Naive thymus-derived CD4-positive, alpha-beta T cell (primary cell): Measurements from ENCODE around the gene SCAMP1. TPM values are rescaled to one million over a fixed set of nuclear protein-coding genes. Genes with fewer than 3 reads are reported as not detected.
"Not testable (repeated sequence)": the region's sequence is repeated elsewhere in the genome, so short reads cannot be mapped to it uniquely, and the experiment has no call there.

Experiments
- ATAC-seq: fragments of 150-1000 bp; cut with Tn5 transposase; 2 replicates; pipeline ENCODE4 v1.10.0; 2021; ENCODE audit warnings: mild to moderate bottlenecking, moderate library complexity
- CTCF ChIA-PET: fragments of 350-600 bp; sonication (Branson Sonifier 250); formaldehyde crosslinking; loops from one replicate; lab custom pipeline; 2021; ENCODE audit warnings: antibody characterized with exemption; lab: Charles Lee
- POLR2A ChIA-PET: fragments of 350-600 bp; sonication (Branson Sonifier 250); formaldehyde crosslinking; loops from one replicate; lab custom pipeline; 2021; ENCODE audit warnings: antibody characterized with exemption, inconsistent platforms; lab: Charles Lee
- DNase-seq, 9 donors: peaks; one replicate each; pipeline versions ENCODE4 v3.0.0 to v3.0.0-alpha.2; 2020 to 2022; ENCODE audit warnings: mixed read lengths in 1 of 9
- H3K27ac ChIP-seq: one replicate; pipeline ENCODE4 v1.7.0; 2013; ENCODE audit warnings: mild to moderate bottlenecking, low read depth, low read length, moderate library complexity
- H3K27me3 ChIP-seq, 2 donors: one replicate each; pipeline ENCODE4 v1.7.0; 2013; ENCODE audit warnings: low read length in 2 of 2, mild to moderate bottlenecking in 2 of 2, moderate library complexity in 2 of 2; ENCODE audit not compliant: control insufficient read depth in 2 of 2, insufficient read depth in 2 of 2
- H3K36me3 ChIP-seq, 3 experiments: 1 replicate in 2 of 3; 2 replicates in 1 of 3; pipeline ENCODE4 v1.7.0; 2013; ENCODE audit warnings: low read length in 3 of 3, mild to moderate bottlenecking in 3 of 3, moderate library complexity in 1 of 3; ENCODE audit not compliant: insufficient read depth in 3 of 3, control insufficient read depth in 2 of 3
- H3K4me1 ChIP-seq, 2 donors: one replicate each; pipeline ENCODE4 v1.7.0; 2013; ENCODE audit warnings: low read length in 2 of 2, mild to moderate bottlenecking in 2 of 2, moderate library complexity in 1 of 2; ENCODE audit not compliant: control insufficient read depth in 2 of 2, insufficient read depth in 2 of 2
- H3K4me3 ChIP-seq: 2 replicates; pipeline ENCODE4 v1.7.0; 2013; ENCODE audit warnings: mild to moderate bottlenecking, low read length
- H3K9me3 ChIP-seq, 3 experiments: 1 replicate in 2 of 3; 2 replicates in 1 of 3; pipeline ENCODE4 v1.7.0; 2013; ENCODE audit warnings: low read length in 3 of 3; ENCODE audit not compliant: control insufficient read depth in 2 of 3
- H3K27ac Mint-ChIP-seq, 9 donors: one replicate each; pipeline ENCODE4 v1.8.0; 2020 to 2022; ENCODE audit warnings: mixed read lengths in 9 of 9, mild to moderate bottlenecking in 8 of 9, moderate library complexity in 5 of 9, inconsistent platforms in 2 of 9
- H3K27me3 Mint-ChIP-seq, 5 donors: one replicate each; pipeline ENCODE4 v1.8.0; 2021 to 2022; ENCODE audit warnings: mixed read lengths in 5 of 5, mild to moderate bottlenecking in 1 of 5
- H3K36me3 Mint-ChIP-seq, 5 donors: one replicate each; pipeline ENCODE4 v1.8.0; 2020 to 2022; ENCODE audit warnings: mixed read lengths in 5 of 5, mild to moderate bottlenecking in 3 of 5, inconsistent platforms in 1 of 5
- H3K4me1 Mint-ChIP-seq, 7 donors: one replicate each; pipeline ENCODE4 v1.8.0; 2020 to 2022; ENCODE audit warnings: mixed read lengths in 7 of 7, mild to moderate bottlenecking in 3 of 7, inconsistent platforms in 1 of 7
- H3K4me3 Mint-ChIP-seq, 10 donors: one replicate each; pipeline ENCODE4 v1.8.0; 2020 to 2022; ENCODE audit warnings: mild to moderate bottlenecking in 10 of 10, mixed read lengths in 10 of 10, moderate library complexity in 6 of 10, inconsistent platforms in 2 of 10
- H3K9me3 Mint-ChIP-seq, 11 donors: one replicate each; pipeline ENCODE4 v1.8.0; 2020 to 2022; ENCODE audit warnings: mixed read lengths in 11 of 11, mild to moderate bottlenecking in 4 of 11, inconsistent platforms in 1 of 11, moderate library complexity in 1 of 11
- intact Hi-C, 2 donors: fragments of 100-400 bp; cut with micrococcal nuclease; formaldehyde crosslinking; loops; one replicate each; pipeline ENCODE4 v1.15.1; 2023
- polyA plus RNA-seq, 2 donors: library from polyadenylated mRNA; unstranded; fragments of 300-500 nt; fragmentation: Illumina TruSeq; gene quantifications; one replicate each; pipeline ENCODE4 v1.2.3, GENCODE V29; 2021
- total RNA-seq, 6 experiments: library from RNA in 5 of 6; stranded (reverse) in 5 of 6; gene quantifications; 1 replicate in 5 of 6; 2 replicates in 1 of 6; pipeline ENCODE4 v1.2.3 and lab custom pipeline; 2021 to 2026

SCAMP1 gene
- total and polyA plus RNA-seq, 7 experiments from 2014 or later, result 16.9 to 29.8 (median 25.7) TPM

- peak overlapping the region; percentile 85 for H3K27ac ChIP-seq
- DNase-seq, result peak in 2 of 9 donors; percentile 2
- H3K9me3 Mint-ChIP-seq, ATAC-seq, H3K9me3 ChIP-seq, H3K27me3 Mint-ChIP-seq, H3K27me3 ChIP-seq: not testable (repeated sequence)
- peak overlapping the region; percentile 71 to 97 (median 96) for H3K27ac Mint-ChIP-seq
- H3K4me3 ChIP-seq, result peak overlapping the region; percentile 99
- CTCF ChIA-PET, result interaction anchor here (1.1 to 4.0 kb wide), 2 partner anchors 59 to 65 kb away, joined by 4 to 27 read pairs; partner anchors contain the start of gene AP3B1
- POLR2A ChIA-PET, result interaction anchor here (0.8 to 2.6 kb wide), 5 partner anchors 59 to 95 kb away, joined by 4 to 106 read pairs (median 5); partner anchors contain the start of gene AP3B1
- H3K36me3 ChIP-seq, result peaks cover 0 to 11% (median 0%) of the 10 kb centered on the region in 3 experiments
- H3K36me3 Mint-ChIP-seq, result peaks cover 0 to 13% (median 3%) of the 10 kb centered on the region in 5 donors
- intact Hi-C loops, result loop anchor here in 1 of 2 donors (5.0 kb wide), 1 partner anchor 1253 kb away; the partner anchor contains the start of gene TENT2
- H3K4me3 Mint-ChIP-seq, result peak overlapping the region; percentile 89 to 97 (median 94)
- peaks cover 27 to 61% (median 52%) of the 10 kb centered on the region in 7 donors for H3K4me1 Mint-ChIP-seq
- H3K4me1 ChIP-seq, result peaks cover 11 to 16% of the 10 kb centered on the region in 2 donors
These were observed 974 bp upstream of the SCAMP1 start for GRCh38 chr5:78359455-78359830.

- intact Hi-C loops, result loop anchor here (1.0 to 10.0 kb wide), 10 partner anchors 66 to 1326 kb away; partner anchors contain the start of genes AP3B1 (in 2 of the 2), ARSB (in 2 of the 2), TBCA (in 2 of the 2) and WDR41 (in 2 of the 2)
- peaks cover 11 to 16% of the 10 kb centered on the region in 2 donors for H3K4me1 ChIP-seq
- no peaks in the 10 kb centered on the region for H3K9me3 Mint-ChIP-seq
- H3K36me3 Mint-ChIP-seq, result peaks cover 0 to 13% (median 3%) of the 10 kb centered on the region in 5 donors
- H3K27me3 Mint-ChIP-seq, result no peaks in the 10 kb centered on the region
- ChIA-PET POLR2A (interaction anchor here (0.7 to 2.2 kb wide), 10 partner anchors 9 to 1330 kb away, joined by 3 to 106 read pairs (median 4); partner anchors contain the start of genes AGGF1, AP3B1, ARSB and JMY), CTCF (interaction anchor here (0.7 to 4.0 kb wide), 3 partner anchors 40 to 66 kb away, joined by 3 to 27 read pairs (median 3); partner anchors contain the start of gene AP3B1)
- H3K36me3 ChIP-seq, result peaks cover 0 to 11% (median 0%) of the 10 kb centered on the region in 3 experiments
- H3K27ac ChIP-seq, result peak overlapping the region; percentile 85
- H3K4me3 Mint-ChIP-seq, result peak overlapping the region; percentile 89 to 97 (median 94)
- peak overlapping the region; percentile 71 to 97 (median 93) for H3K27ac Mint-ChIP-seq
- DNase-seq, result no peak
- peaks cover 27 to 67% (median 58%) of the 10 kb centered on the region in 7 donors for H3K4me1 Mint-ChIP-seq
- H3K4me3 ChIP-seq, result peak overlapping the region; percentile 99
- H3K27me3 ChIP-seq, result no peaks in the 10 kb centered on the region
- ATAC-seq, result no peak
- H3K9me3 ChIP-seq, result no peaks in the 10 kb centered on the region
These were observed 182 bp downstream of the SCAMP1 start for GRCh38 chr5:78360674-78360923.

- Histone ChIP-seq H3K9me3 (no peaks in the 10 kb centered on the region), H3K27ac (peak overlapping the region; percentile 85), H3K4me3 (peak overlapping the region; percentile 99), H3K27me3 (no peaks in the 10 kb centered on the region), H3K36me3 (peaks cover 0 to 11% (median 0%) of the 10 kb centered on the region in 3 experiments), H3K4me1 (peaks cover 11 to 16% of the 10 kb centered on the region in 2 donors)
- peaks cover 27 to 69% (median 60%) of the 10 kb centered on the region in 7 donors for H3K4me1 Mint-ChIP-seq
- DNase-seq (peak; percentile 60 to 85 (median 73)), ATAC-seq (peak; percentile 76)
- peaks cover 0 to 13% (median 3%) of the 10 kb centered on the region in 5 donors for H3K36me3 Mint-ChIP-seq
- ChIA-PET POLR2A (interaction anchor here (0.7 to 2.2 kb wide), 9 partner anchors 8 to 1330 kb away, joined by 3 to 106 read pairs (median 4); partner anchors contain the start of genes AGGF1, AP3B1, ARSB and JMY), CTCF (interaction anchor here (0.7 to 4.0 kb wide), 2 partner anchors 41 to 67 kb away, joined by 3 to 27 read pairs; partner anchors contain the start of gene AP3B1)
- H3K27ac Mint-ChIP-seq, result peak overlapping the region; percentile 71 to 97 (median 96)
- H3K4me3 Mint-ChIP-seq, result peak overlapping the region; percentile 89 to 97 (median 94)
- no peaks in the 10 kb centered on the region for H3K27me3 Mint-ChIP-seq
- intact Hi-C loops, result loop anchor here (1.0 to 10.0 kb wide), 10 partner anchors 67 to 1326 kb away; partner anchors contain the start of genes AP3B1 (in 2 of the 2), ARSB (in 2 of the 2), TBCA (in 2 of the 2) and WDR41 (in 2 of the 2)
- H3K9me3 Mint-ChIP-seq, result no peaks in the 10 kb centered on the region
These were observed 660 bp downstream of the SCAMP1 start for GRCh38 chr5:78360924-78361630.

DNA sequence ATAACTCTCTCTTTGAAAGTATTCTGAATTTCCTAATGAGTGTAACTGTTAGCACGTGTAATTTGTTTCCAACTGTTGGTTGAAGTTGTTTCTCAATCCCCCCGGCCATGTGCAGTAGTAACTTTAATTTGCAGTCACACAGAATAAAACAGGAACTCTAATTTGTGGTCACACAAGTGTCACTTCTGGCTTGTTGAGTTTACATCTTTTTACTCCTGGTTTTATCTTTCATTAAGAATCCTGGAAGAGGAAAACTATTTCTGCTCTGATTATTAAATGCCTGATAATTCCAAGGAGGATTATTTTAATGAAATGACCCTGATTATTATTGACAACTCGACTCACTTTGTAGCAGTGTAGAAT, 1.2 kb downstream of the SCAMP1 start:
- peaks cover 0 to 13% (median 3%) of the 10 kb centered on the region in 5 donors for H3K36me3 Mint-ChIP-seq
- H3K27me3 Mint-ChIP-seq, result no peaks in the 10 kb centered on the region

GRCh38 chr5:78362220-78362619, 1.8 kb downstream of the SCAMP1 start:
- peak overlapping the region in 7 of 9 donors; percentile 3 to 91 (median 60) for H3K27ac Mint-ChIP-seq
- peak overlapping the region; percentile 28 to 97 (median 92) for H3K4me3 Mint-ChIP-seq
- ChIA-PET POLR2A (no interaction called here), CTCF (no interaction called here)
- Histone ChIP-seq H3K9me3 (no peaks in the 10 kb centered on the region), H3K36me3 (peaks cover 0 to 11% (median 0%) of the 10 kb centered on the region in 3 experiments), H3K4me1 (peaks cover 14 to 16% of the 10 kb centered on the region in 2 donors), H3K27ac (no peak overlapping the region), H3K4me3 (no peak overlapping the region), H3K27me3 (no peaks in the 10 kb centered on the region)
- intact Hi-C loops, result loop anchor here (10.0 kb wide), 3 partner anchors 623 to 1327 kb away; partner anchors contain the start of genes AGGF1 (in 1 of the 2) and ARSB (in 1 of the 2)
- no peaks in the 10 kb centered on the region for H3K27me3 Mint-ChIP-seq
- peaks cover 27 to 72% (median 60%) of the 10 kb centered on the region in 7 donors for H3K4me1 Mint-ChIP-seq
- ATAC-seq (no peak), DNase-seq (no peak)
- H3K9me3 Mint-ChIP-seq, result no peaks in the 10 kb centered on the region
- H3K36me3 Mint-ChIP-seq, result peaks cover 0 to 15% (median 3%) of the 10 kb centered on the region in 5 donors

More for the DNA sequence above, 1.2 kb downstream of the SCAMP1 start:
- ATAC-seq (no peak), DNase-seq (no peak)
- H3K9me3 Mint-ChIP-seq, result no peaks in the 10 kb centered on the region
- ChIA-PET CTCF (interaction anchor here (4.0 kb wide), 1 partner anchor 68 kb away, joined by 27 read pairs; the partner anchor contains the start of gene AP3B1), POLR2A (interaction anchor here (1.2 to 2.2 kb wide), 2 partner anchors 67 to 875 kb away, joined by 4 to 106 read pairs; partner anchors contain the start of genes AP3B1 and JMY)
- intact Hi-C loops, result loop anchor here (2.0 to 10.0 kb wide), 6 partner anchors 623 to 1327 kb away; partner anchors contain the start of genes AGGF1 (in 1 of the 2), ARSB (in 1 of the 2), HOMER1 (in 1 of the 2) and JMY (in 1 of the 2)
- H3K9me3 ChIP-seq, result no peaks in the 10 kb centered on the region
- H3K4me1 Mint-ChIP-seq, result peaks cover 27 to 72% (median 60%) of the 10 kb centered on the region in 7 donors
- H3K27me3 ChIP-seq, result no peaks in the 10 kb centered on the region
- H3K27ac Mint-ChIP-seq, result peak overlapping the region; percentile 71 to 97 (median 96)
- peak overlapping the region; percentile 99 for H3K4me3 ChIP-seq
- peak overlapping the region; percentile 89 to 97 (median 94) for H3K4me3 Mint-ChIP-seq
- peaks cover 11 to 16% of the 10 kb centered on the region in 2 donors for H3K4me1 ChIP-seq
- peaks cover 0 to 11% (median 0%) of the 10 kb centered on the region in 3 experiments for H3K36me3 ChIP-seq
- H3K27ac ChIP-seq, result peak overlapping the region; percentile 85

- Histone ChIP-seq H3K27ac (no peak overlapping the region), H3K4me3 (no peak overlapping the region), H3K9me3 (no peaks in the 10 kb centered on the region), H3K4me1 (peaks cover 11 to 13% of the 10 kb centered on the region in 2 donors), H3K36me3 (peaks cover 0 to 11% (median 0%) of the 10 kb centered on the region in 3 experiments), H3K27me3 (no peaks in the 10 kb centered on the region)
- Mint-ChIP-seq H3K27ac (no peak overlapping the region), H3K4me3 (peak overlapping the region in 1 of 10 donors; percentile 46), H3K9me3 (no peaks in the 10 kb centered on the region), H3K27me3 (no peaks in the 10 kb centered on the region), H3K4me1 (peaks cover 20 to 73% (median 62%) of the 10 kb centered on the region in 7 donors), H3K36me3 (peaks cover 0 to 8% (median 4%) of the 10 kb centered on the region in 5 donors)
- ChIA-PET CTCF (no interaction called here), POLR2A (interaction anchor here (0.7 to 1.1 kb wide), 2 partner anchors 40 to 69 kb away, joined by 3 to 4 read pairs; partner anchors contain the start of gene AP3B1)
- no peak for DNase-seq
- ATAC-seq, result no peak
- intact Hi-C loops, result loop anchor here (10.0 kb wide), 3 partner anchors 621 to 1329 kb away; partner anchors contain the start of genes AGGF1 (in 1 of the 2) and ARSB (in 1 of the 2)
These were observed 3.6 kb downstream of the SCAMP1 start for GRCh38 chr5:78364005-78364404.
